NCI-H1048 (cell line): ENCODE results near the gene IGSF3.
"Not testable (repeated sequence)": the region's sequence is repeated elsewhere in the genome, so short reads cannot be mapped to it uniquely, and the experiment has no call there.

Source experiments
- DNase-seq: peaks from one replicate; lab custom pipeline; 2025; lab: John Stamatoyannopoulos, UW

The IGSF3 gene

DNA sequence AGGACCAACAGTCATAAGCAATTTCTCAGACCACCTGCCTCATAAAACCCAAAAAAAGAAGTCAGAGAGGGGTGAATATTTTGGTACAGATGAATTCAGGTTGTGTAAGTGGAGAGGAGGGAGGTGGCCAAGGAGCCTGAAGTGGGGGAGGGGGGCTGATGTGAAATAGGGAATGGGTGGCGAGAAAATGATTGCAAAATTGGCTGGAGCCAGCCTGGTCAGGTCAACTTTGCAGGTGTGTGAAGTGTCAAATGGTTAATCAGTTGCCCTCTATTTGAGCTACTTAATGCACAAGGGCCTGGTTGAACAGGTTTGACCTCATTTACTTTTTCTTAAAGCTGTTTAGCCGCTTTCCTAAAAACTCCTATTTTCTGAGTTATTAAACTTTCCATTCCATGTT is 38.1 kb downstream of the IGSF3 start:
- DNase-seq, result not testable (repeated sequence)

DNA sequence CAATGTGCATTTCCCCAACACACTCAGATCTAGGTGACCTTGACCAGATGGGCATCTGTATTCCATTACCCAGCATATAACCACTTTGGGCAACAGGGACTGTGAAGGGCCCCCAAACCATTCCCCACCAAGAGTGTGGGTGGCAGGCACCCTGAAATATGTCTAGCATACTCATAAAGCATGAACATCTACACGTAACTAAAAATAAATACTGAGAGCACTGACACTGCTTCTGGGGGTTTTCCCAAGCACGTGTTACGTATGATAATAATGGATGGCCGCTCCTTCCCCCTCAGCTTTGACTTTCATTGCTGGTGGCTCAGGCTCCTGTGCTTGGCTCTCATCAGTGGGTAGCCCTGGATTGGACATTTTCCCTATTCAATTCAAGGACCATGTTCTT is 39.1 kb downstream of the IGSF3 start:
- no peak for DNase-seq

GRCh38 chr1:116627357-116627756 is 40.2 kb downstream of the IGSF3 start:
- not testable (repeated sequence) for DNase-seq

DNA sequence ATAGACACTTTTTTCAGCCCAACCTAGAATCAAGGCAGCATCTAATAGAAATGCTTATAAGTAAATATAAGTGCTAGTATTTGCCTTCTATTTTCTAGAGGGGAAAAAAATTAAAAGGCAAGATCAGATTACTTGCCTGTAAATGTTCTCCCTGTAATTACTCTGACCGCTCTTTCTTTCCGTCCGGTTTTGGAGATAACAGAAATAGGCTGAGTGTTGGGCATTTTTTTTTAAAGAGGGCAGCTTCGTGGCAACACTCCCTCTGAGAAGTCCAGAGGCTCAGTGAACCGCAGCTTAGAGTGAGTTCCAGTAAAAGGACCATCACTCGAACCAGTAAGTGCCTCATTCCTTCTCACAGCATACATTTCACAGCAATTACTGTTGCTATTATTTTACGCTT is 40.6 kb downstream of the IGSF3 start:
- DNase-seq, result not testable (repeated sequence)

DNA sequence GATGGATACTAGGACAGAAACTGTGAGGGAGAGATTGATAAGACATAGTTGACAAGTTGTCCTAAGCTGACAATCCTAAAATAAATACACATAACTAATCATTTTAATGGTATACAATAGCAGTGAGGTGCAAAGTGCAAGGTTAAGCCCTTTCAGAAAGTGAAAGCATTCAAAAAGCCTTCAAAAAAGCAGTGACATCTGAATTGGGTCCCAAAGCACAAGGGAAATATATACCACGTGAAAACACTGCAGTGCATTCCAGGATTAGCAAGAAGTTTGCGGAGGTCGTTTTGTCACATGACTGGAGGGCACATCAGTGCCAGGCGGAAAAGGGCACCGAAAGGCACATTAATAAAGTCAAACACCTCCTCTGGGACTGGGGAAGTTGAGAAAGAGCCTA is 42.4 kb downstream of the IGSF3 start:
- not testable (repeated sequence) for DNase-seq

DNA sequence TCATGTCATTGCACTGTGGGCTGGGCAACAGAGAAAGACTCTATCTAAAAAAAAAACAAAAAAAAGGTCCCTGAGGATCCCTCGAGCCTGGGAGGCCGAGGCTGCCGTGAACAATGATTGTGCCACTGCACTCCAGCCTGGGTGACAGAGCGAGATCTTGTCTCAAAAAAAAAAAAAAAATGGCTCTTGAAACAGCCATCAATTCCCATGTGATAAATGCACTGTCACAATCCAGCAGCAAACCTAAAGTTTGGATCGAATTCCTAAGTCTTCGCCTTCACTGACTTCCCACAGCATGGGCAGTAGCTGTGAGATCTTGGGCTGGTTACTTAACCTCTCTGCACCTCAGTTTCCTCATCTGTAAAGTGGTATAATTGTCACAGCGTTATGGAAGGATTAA is 43.5 kb downstream of the IGSF3 start:
- DNase-seq, result no peak

- not testable (repeated sequence) for DNase-seq
Measured at GRCh38 chr1:116622496-116622895, 45.0 kb downstream of the IGSF3 start.

- DNase-seq, result not testable (repeated sequence)
Measured at GRCh38 chr1:116621756-116622155, 45.8 kb downstream of the IGSF3 start.

- not testable (repeated sequence) for DNase-seq
Measured at GRCh38 chr1:116620392-116620791, 47.1 kb downstream of the IGSF3 start.

DNA sequence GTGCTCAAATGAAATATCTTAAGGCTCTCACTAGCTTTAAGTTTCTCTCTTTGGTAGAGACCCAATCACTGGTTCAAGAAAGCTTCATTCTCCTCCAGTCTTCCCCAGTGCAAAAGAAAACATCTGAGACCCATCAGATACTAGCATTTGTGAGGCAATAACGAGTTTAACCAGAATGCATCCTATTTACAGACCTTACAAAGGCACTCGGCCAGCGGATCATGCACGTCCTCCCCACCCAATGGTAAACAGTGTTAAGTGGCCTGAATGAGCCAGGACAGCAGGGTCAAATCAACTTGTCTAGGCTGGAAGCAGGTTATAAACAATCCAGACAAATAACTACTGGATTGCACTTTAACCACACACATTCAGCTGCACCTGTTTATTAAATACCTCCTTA is 48.4 kb downstream of the IGSF3 start:
- DNase-seq, result not testable (repeated sequence)

DNA sequence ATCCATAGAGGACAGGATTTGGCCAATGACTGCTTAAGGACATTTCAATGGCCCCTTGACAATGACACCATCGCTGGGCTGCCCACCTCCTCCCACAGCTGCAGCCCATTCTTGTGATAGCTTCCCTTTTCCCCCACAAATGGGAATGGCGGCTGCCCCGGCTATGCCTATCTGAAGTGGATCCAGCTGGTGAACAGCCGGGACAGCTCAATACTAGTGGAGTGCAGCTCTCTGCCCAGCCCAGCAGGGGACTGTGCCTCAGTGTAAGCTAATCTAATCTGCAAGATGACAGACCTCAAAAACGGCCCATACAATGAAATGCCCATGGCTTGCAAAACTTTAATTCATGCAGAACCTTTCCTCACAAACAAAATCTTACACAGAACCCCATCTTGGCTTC is 49.7 kb downstream of the IGSF3 start:
- not testable (repeated sequence) for DNase-seq

DNA sequence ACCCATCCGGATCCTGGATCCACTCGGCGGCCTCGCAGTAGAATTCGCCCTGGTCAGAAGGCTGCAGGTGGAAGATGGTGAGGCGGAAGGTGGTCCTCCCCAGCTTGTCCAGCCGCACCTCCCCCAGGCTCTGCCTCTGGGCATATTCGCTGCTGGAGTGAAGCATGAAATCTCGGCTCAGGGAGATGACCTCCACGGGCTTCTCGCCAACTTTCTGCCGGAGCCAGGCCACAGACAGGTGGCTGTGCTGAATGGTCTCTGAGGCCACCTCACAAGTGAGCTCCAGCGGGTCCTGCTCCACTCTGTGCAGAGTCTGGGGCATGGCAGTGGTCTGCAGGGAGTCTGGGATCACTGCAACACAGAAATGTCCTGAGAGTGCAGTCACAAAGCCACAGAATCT is 53.7 kb downstream of the IGSF3 start:
- not testable (repeated sequence) for DNase-seq

GRCh38 chr1:116609801-116610371 is 57.6 kb downstream of the IGSF3 start:
- not testable (repeated sequence) for DNase-seq

GRCh38 chr1:116608841-116609240 is 58.7 kb downstream of the IGSF3 start:
- DNase-seq, result not testable (repeated sequence)

DNA sequence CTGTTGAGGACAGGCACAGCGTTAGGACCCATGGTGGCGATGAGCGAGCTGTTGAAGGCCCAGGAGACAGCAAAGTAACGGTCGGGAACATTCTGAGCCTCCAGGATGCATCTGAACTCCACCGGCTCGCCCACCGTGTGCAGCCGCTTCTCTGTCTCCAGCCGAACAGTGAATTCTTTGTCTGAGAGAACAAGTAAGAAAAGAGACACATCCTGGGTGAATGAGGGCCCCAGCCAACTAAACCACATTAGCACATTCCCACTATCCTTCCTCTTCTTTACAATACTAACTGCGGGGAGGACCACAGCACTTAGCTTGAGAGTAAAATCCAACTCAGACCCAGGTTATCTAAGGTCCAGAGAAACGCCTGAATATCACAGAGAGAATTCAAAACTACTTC is 59.4 kb downstream of the IGSF3 start:
- not testable (repeated sequence) for DNase-seq

GRCh38 chr1:116607463-116607862 is 60.1 kb downstream of the IGSF3 start:
- DNase-seq, result not testable (repeated sequence)

- not testable (repeated sequence) for DNase-seq
Measured at GRCh38 chr1:116606067-116606466, 61.5 kb downstream of the IGSF3 start.

DNA sequence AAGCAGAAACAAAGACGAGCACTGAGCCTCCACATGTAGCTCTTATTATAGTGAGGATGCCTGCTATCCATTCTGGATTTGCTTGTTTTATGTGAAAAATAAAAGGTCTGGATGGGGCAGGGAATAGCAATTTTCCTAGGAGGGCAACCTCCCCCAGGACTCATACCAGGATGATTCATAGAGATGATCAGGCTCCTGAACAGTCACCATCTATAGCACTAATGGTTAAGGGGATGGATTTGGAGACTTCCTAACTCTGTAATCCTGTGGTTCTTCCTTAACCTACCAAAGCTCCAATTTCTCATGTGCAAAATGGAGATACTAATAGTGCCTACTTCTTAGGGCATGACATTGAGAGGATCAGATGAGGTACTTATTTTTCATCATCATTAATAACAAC is 62.2 kb downstream of the IGSF3 start:
- no peak for DNase-seq

GRCh38 chr1:116604408-116604807 is 63.1 kb downstream of the IGSF3 start:
- not testable (repeated sequence) for DNase-seq

- not testable (repeated sequence) for DNase-seq
Measured at GRCh38 chr1:116603646-116604045, 63.9 kb downstream of the IGSF3 start.

GRCh38 chr1:116599369-116599768 is 68.2 kb downstream of the IGSF3 start:
- DNase-seq, result not testable (repeated sequence)

GRCh38 chr1:116598420-116599036 is 69.0 kb downstream of the IGSF3 start:
- not testable (repeated sequence) for DNase-seq

GRCh38 chr1:116597388-116597787 is 70.1 kb downstream of the IGSF3 start:
- not testable (repeated sequence) for DNase-seq
